Measurements from ENCODE around the gene EME2. TPM values are rescaled to one million over a fixed set of nuclear protein-coding genes. Genes with fewer than 3 reads are reported as not detected.

EME2 gene
- total and polyA plus RNA-seq, 2 of the 13 experiments (the other 11 are each of a cell fraction or from before 2014, with no cell fraction given), result 4.4 to 7.6 TPM

- TF ChIP-seq ZNF687 (CRISPR knock-in tag; IDR thresholded peaks at IDR 0.05) (peak; percentile 78), CHCHD3 (CRISPR knock-in tag; IDR thresholded peaks at IDR 0.05) (no peak), ZNF263 (CRISPR knock-in tag; IDR thresholded peaks at IDR 0.05) (no peak), ZNF460 (CRISPR knock-in tag; IDR thresholded peaks at IDR 0.05; ENCODE audit: borderline replicate concordance) (no peak; the same call in 1 of the 2 replicates), ZNF790 (CRISPR knock-in tag; IDR thresholded peaks at IDR 0.05; ENCODE audit: borderline replicate concordance) (peak; percentile 40; the same call in 1 of the 2 replicates), ZNF296 (CRISPR knock-in tag; conservative IDR thresholded peaks at IDR 0.05) (0 out of 2 replicates have a peak, but pooled peaks have one; percentile 29), CTCF (CRISPR knock-in tag; IDR thresholded peaks at IDR 0.05) (0 out of 2 replicates have a peak, but pooled peaks have one; percentile 26), E2F1 (CRISPR knock-in tag; IDR thresholded peaks at IDR 0.05) (no peak), NFE2 (CRISPR knock-in tag; IDR thresholded peaks at IDR 0.05) (no peak), NFKB2 (CRISPR knock-in tag; IDR thresholded peaks at IDR 0.05; ENCODE audit: borderline replicate concordance) (peak; percentile 60; the same call in 1 of the 2 replicates), ZNF530 (CRISPR knock-in tag; IDR thresholded peaks at IDR 0.05; ENCODE audit: low read depth) (no peak), PAXIP1 (CRISPR knock-in tag; conservative IDR thresholded peaks at IDR 0.05) (peak; percentile 84), ZNF788 (CRISPR knock-in tag; IDR thresholded peaks at IDR 0.05; ENCODE audit: borderline replicate concordance) (peak; percentile 40; the same call in 1 of the 2 replicates), ZNF598 (CRISPR knock-in tag; IDR thresholded peaks at IDR 0.05; ENCODE audit: borderline replicate concordance) (0 out of 2 replicates have a peak, but pooled peaks have one; percentile 55), TFE3 (CRISPR knock-in tag; IDR thresholded peaks at IDR 0.05) (peak; percentile 69), NCOA5 (CRISPR knock-in tag; IDR thresholded peaks at IDR 0.05) (no peak)
Observed at GRCh38 chr16:1794221-1794871, 21.7 kb downstream of the EME2 start (continued).

Measured in HepG2 (cell line).